Activated gamma-delta T cell treated with Interleukin-2 at 50 U/mL for 16 hours (primary cell): ENCODE results near the gene TNMD.
"Not testable (repeated sequence)": the region's sequence is repeated elsewhere in the genome, so short reads cannot be mapped to it uniquely, and the experiment has no call there.

ENCODE experiments used
- DNase-seq: peaks from one replicate; pipeline ENCODE4 v3.0.0-alpha.2; 2020

The TNMD gene

DNA sequence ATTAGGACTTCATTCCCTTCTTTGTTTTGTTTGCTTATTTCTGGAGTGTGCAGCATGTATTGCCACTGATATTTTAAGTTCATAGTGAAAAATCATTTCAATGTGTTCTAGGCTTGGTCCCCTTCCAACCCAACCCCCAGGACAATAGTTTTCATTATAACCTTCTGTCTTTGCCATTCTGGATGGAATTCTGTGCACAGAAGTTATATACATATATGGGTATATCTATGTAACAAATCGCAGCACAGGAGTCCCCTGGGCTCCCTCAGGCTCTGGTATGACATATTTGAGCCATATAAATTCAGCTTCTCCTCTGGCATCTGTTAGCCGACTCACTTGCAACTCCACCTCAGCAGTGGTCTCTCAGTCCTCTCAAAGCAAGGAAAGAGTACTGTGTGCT lies at the start of gene TNMD:
TSS of gene TNMD (plus strand) at position 326 of the 400 bp plus-strand sequence. CDS start 83 bp downstream, outside the sequence.
- DNase-seq, result no peak

DNA sequence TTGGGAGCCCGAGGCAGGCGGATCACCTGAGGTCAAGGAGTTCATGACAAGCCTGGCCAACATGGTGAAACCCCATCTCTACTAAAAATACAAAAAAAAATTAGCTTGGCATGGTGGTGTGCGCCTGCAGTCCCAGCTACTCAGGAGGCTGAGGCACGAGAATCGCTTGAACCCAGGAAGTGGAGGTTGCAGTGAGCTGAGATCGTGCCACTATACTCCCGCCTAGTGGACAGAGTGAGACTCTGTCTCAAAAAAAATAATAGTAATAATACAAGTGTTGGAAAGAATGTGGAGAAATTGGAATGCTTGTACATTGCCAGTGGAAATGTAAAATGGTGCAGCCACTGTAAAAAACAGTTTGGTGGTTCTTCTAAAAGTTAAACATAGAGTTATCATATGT lies 19.2 kb upstream of the TNMD start:
- not testable (repeated sequence) for DNase-seq

GRCh38 chrX:100586747-100587146 lies 2.0 kb downstream of the TNMD start:
- DNase-seq, result no peak

- no peak for DNase-seq
Measured at GRCh38 chrX:100587861-100588260, 3.1 kb downstream of the TNMD start.

DNA sequence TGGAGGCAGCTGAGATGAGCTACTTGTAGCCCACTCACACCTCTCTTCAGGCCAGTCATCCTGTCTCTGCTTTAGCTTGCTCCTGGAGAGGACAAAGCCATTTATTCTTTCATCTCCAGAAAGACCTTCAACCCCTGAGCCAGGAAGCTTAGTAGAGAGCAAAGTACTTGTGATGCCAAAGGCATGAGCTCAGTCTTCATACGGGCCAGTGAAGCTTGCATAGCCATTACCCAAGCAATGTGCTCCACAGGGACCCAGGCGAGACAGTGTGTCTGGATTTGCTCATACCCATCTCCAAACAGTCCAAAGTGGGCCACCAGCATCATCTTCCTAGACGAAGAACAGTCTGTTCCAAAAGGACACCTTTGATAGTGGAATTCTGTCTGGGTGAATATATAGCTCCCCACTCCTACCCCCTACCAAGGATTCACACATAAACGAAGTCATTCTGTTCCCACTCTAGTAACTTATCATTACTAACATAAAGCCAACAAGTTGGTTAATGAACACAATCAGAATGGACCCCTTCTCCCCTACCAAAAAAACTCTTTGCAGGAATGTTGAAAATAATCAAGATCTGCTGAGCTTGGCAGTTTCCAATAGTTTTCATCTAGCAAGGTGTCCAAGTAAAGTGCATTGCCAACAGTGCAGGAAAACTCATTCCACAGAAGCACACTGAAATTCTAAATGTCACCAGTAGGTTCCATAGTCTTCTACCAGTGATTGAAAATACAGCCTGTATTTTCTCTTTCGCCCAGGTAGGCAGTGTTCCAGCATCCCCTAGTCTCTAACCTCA lies 6.7 kb downstream of the TNMD start:
- no peak for DNase-seq

DNA sequence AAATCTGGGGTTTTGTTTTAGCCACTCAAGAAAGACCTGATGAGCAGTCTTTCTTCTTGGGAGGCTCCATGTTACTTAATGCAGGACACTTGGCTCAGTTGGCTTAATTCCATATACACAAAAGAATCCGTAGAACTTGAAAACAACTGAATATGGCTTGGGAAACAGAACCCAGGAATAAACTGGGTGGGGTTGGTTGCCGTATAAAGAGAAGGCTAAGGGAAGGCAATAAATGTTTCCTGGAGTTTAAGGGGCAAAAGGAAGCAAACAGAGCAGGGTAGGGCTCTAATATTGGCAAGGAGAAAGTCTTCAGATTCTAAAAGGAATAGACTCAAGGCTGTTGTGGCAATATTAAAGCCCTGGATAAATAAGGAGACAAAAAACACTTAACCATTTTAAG lies 8.4 kb downstream of the TNMD start:
- no peak for DNase-seq

DNA sequence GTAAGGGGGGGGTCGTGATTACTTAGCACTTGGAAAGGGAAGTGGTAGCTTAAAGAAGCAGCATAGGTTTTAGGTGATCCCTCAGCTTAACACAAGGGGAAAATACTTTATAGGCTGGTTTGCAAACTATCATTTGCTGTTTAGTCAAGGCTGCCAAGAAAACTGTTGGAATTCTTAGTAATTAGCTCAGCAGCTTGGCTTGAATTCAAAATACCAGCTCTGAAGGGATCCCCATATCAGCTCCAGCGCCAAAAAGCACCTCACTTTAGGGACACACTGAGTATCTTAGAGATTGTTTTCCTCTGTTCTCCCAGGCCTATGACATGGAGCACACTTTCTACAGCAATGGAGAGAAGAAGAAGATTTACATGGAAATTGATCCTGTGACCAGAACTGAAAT lies 8.8 kb downstream of the TNMD start:
- no peak for DNase-seq

DNA sequence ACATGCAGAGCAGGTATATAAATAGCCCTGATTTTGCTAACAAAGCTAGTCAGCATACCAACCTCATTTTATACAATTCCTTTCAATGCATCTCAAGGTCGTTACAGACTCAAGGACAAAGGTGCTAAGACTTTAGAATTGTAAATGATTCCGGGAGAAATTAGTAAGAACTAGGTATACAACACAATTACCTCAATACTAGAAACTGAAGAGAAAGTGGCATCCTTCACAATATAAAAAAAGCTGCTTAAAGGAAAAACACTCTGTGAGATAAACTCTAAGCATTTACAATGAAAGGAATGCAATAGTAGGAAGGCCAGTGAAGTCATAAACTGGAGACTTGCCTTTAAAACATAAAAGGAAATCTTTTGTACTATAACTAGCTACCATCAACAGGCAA lies 11.9 kb downstream of the TNMD start:
- no peak for DNase-seq

GRCh38 chrX:100599456-100599855 lies 14.7 kb downstream of the TNMD start:
- DNase-seq, result no peak

- no peak for DNase-seq
Measured at GRCh38 chrX:100600340-100600739, 15.6 kb downstream of the TNMD start.

DNA sequence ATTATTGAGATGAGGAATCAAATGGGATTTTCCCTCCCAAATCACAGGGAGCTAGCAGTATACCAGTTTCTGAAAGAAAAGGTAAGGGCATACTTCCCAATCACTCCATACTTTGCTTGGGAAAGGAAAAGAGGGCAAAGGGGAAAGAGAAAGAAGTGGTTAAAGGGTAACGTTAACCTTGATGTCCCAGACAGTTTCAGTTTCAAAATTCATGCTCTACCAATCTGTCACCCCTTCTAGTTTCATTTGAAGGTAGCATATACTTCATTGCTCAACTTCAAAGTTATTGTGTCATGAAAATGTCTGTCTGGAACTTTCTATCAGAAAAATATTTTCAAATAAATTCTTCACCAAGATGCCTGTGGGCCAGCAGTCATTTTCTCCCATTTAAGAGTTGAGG lies 16.0 kb downstream of the TNMD start:
- DNase-seq, result no peak

GRCh38 chrX:100606753-100607152 lies 22.0 kb downstream of the TNMD start:
- no peak for DNase-seq

DNA sequence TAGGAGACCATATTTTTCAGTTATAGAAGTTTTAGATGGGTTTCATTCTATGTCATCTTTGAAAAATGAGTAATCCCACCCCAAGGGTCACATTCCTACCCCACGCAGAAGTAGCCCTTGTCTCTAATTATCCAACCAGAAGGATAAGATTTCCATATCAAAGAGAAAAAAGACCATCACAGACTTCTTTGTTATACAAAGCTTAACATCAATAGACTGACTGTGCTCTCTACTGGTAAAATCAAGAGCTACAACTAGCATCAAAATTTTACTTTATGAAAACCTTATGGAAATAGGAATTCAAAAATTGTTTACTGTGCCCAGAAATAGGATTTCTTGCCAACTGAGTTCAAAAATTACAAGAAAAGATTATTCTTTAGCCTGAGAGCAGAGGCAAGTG lies 24.9 kb downstream of the TNMD start:
- no peak for DNase-seq

GRCh38 chrX:100611951-100612350 lies 27.2 kb downstream of the TNMD start:
- no peak for DNase-seq

- no peak for DNase-seq
Measured at GRCh38 chrX:100615005-100615404, 30.3 kb downstream of the TNMD start.

DNA sequence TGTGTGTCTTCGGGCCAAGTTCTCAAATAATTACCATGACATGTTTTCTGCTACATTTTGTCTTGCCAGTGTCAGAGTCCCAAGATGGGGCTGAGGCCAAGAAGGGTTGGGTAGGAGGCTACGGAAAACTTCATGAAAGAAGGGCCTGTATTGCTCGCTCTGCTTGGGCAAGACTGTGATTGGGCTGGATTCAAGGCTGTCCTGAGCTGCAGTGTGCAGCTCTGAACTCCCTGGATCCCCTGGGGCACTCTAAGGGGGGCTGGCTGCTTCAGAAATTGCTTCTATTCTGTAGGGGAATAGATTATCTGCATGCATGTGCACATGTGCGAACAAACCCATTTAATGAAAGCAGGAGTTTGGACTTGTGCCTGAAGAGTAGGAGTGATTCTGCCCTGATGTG lies 38.3 kb downstream of the TNMD start:
- DNase-seq, result no peak

GRCh38 chrX:100625985-100626491 lies 41.3 kb downstream of the TNMD start:
- no peak for DNase-seq

GRCh38 chrX:100635040-100635439 lies 50.3 kb downstream of the TNMD start:
- DNase-seq, result no peak

DNA sequence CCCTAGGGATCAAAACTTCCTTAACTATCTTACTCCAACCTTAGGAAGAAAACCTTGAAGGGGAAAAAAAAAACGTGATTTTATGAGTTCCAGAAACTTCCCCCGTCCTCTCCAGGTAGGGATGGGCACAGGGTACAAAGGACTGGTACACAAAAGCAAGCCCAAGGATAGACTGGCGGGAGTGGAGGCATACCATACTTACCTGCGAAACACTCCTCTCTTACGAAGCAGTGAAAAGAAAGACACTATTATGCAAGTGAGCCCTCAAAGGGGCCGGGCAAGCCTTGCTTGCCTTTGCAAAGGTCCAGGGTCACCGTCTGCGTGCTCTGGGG lies 51.2 kb downstream of the TNMD start:
- DNase-seq, result no peak

- peak; percentile 56 for DNase-seq
Measured at GRCh38 chrX:100636321-100636991, 51.7 kb downstream of the TNMD start, which contains the start of gene TSPAN6. TSS of gene TSPAN6 (minus strand) at chrX:100636806. CDS start at chrX:100636694, 112 bp downstream.

GRCh38 chrX:100642290-100642689 lies 57.6 kb downstream of the TNMD start:
- no peak for DNase-seq

GRCh38 chrX:100643212-100643611 lies 58.5 kb downstream of the TNMD start:
- DNase-seq, result no peak

GRCh38 chrX:100643956-100644860 lies 59.5 kb downstream of the TNMD start, which contains the start of gene SRPX2:
TSS of gene SRPX2 (plus strand) at chrX:100644199. CDS start at chrX:100646323, 2,124 bp downstream.
- no peak for DNase-seq
